Fibroblast of the conjunctiva (primary cell): ENCODE results near the gene ITPRIPL2.

Experiments
- DNase-seq: peaks from one replicate; pipeline ENCODE4 v3.0.0-alpha.2; 2010; ENCODE audit warnings: low read depth

The ITPRIPL2 gene

GRCh38 chr16:19119564-19119963 is 5.8 kb downstream of the ITPRIPL2 start:
- DNase-seq = peak; percentile 50

GRCh38 chr16:19123535-19124178 is 9.9 kb downstream of the ITPRIPL2 start:
- no peak for DNase-seq

- no peak for DNase-seq
Observed at GRCh38 chr16:19126300-19126699, 12.5 kb downstream of the ITPRIPL2 start.

- no peak for DNase-seq
Observed at GRCh38 chr16:19127205-19127604, 13.4 kb downstream of the ITPRIPL2 start.

- DNase-seq = no peak
Observed at GRCh38 chr16:19127674-19128131, 13.9 kb downstream of the ITPRIPL2 start.

- DNase-seq = no peak
Observed at GRCh38 chr16:19128454-19129200, 14.9 kb downstream of the ITPRIPL2 start.

DNA sequence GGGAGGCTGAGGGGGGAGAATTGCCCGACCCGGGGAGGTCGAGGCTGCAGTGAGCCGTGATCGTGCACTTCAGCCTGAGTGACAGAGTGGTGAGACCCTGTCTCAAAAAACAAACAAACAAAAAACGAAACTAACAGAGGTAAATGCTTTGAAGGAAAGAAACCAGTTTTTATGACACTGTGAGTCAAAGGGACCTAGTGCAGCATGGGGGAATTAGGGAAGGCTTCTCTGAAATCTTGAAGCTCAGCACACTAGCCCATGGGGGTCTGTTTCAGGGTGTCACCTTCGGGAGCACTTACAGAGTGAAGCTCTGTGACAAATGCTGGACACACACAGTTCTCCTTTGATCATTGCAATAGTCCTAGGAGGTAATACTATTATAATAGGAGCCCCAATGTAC is 16.6 kb downstream of the ITPRIPL2 start:
- no peak for DNase-seq

DNA sequence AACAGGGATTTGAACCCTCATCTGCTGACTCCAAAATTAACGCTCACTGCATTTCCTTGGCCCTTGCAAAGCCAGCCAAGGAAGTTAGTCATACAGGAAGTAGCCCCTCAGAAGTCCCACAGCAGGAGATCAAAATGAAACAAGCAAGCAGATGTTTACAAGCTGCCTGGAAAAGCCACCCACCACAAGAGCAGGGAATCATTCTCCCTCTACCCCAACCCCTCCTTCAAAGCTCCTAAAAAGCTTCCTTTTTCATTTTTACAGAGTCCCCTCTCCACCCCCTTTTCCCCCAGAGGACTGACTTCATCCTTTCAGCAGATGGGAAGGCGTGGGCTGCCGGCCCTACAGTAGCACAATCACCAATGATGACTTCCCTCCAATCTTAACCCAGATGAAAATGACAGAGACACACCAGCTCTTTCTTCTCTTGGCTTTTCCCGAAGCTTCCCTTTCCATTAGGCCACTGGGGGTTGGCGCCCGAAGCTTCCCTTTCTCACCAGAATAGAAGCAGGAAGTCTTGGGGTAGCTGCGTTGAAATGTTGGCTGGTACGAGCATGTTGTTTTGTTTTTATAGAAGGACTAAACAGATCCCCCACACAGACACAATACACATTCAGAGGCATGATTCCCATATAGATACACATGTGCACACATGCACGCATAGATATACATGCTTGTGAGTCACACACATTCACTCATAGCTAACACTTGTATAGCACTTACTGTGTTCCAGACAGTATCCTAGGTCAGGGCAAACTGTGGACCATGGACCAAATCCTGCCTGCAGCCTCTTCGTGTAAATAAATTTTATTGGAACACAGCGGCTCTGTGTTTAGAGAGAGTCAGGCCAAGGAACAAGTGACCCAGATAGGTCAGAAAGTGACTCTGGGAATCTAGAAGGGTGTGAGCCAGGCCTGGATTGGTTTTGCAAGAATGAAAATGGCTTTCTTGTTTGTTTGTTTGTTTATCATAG is 17.4 kb downstream of the ITPRIPL2 start:
- DNase-seq = peak; percentile 30

DNA sequence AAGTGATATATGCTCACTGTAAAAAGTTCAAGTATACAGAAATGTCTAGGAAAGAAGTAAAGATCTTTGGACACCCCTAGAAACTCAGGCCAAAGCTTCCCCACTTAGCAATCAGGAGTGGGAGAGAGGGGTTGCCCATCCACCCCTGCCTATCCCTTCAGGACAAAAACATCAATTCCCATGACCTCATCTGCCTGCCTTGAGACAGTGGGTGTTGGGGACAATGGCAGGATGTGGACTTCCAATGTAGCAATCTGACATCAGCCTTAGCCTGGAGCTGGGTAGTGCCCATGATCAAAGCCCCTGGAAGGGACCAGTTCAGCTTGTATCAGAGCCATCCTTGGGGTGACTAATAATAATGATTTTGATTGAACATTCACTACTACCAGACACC is 18.1 kb downstream of the ITPRIPL2 start:
- DNase-seq = no peak

DNA sequence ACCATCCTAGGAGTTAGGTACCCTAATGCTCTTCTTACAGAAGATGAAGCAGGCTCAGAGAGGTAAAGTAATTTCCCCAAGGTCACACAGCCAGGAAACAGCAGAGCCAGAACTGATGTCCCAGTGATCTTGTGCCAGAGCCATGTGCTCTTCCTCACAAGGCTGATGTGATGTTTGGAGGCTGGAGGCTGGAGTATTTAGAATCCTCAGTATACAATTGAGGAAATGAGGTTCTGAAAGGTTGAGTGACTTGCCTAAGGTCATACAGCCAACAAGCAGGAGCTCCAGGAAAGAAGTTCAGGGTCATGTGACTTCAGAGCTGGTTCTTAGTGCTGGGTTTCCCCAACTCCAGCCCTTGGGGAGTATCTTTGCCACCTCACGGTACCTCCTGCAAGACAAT is 18.5 kb downstream of the ITPRIPL2 start:
- DNase-seq = no peak

- DNase-seq = no peak
Observed at GRCh38 chr16:19132898-19133297, 19.1 kb downstream of the ITPRIPL2 start.

GRCh38 chr16:19133600-19133999 is 19.8 kb downstream of the ITPRIPL2 start:
- no peak for DNase-seq

DNA sequence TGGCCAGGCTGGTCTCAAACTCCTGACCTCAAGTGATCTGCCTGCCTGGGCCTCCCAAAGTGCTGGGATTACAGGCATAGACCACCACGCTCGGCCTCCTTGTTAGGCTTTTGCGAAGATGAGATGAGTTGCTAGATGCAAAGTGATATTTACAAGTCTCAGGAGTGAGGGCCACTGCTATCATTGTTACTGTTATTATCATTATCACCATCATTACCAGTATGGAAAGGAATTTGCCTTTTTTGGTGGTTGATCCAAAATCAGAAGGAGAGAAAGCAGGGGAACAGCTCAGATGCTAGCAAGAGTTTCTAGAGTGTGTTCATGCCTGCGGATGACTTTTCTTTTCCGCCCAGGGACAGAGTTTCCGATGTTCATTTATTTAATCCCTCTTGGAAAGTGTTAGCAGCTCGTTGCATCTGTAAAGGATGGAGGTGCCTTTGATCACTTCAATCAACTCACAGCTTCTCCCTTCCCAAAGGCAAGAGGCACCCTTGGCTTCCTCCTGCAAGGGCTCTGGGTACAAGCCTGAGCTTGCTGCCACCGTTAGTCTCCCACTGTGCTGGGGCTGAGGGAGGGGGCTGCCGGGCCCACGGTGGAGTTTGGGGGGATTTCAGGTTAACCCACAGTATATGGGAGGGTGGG is 21.6 kb downstream of the ITPRIPL2 start:
- no peak for DNase-seq

DNA sequence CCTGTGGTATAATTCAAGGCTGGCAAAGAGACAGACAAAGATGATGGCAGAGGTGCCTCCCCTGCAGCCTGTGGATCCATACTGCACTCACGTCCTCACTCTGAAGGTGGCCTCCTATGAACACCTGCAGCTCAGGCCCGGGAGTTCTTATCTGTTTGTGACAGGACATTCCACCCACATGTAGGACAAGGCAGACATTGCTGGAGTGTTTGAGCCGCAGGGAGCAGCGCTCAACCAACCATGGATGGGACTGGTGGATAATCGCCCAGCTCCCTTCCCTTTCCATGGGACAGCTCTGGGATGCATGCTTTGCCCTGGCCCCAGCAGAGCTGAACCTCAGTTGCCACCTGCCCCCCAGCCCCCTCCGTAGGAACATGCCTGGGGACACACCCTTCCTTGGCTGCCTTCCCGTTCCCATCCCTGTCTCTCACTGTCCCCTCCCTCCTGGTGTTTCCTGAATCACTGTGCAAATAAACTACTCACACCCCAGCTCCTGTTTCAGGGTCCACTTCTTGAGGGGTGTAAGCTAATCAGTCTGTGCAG is 22.2 kb downstream of the ITPRIPL2 start:
- no peak for DNase-seq

DNA sequence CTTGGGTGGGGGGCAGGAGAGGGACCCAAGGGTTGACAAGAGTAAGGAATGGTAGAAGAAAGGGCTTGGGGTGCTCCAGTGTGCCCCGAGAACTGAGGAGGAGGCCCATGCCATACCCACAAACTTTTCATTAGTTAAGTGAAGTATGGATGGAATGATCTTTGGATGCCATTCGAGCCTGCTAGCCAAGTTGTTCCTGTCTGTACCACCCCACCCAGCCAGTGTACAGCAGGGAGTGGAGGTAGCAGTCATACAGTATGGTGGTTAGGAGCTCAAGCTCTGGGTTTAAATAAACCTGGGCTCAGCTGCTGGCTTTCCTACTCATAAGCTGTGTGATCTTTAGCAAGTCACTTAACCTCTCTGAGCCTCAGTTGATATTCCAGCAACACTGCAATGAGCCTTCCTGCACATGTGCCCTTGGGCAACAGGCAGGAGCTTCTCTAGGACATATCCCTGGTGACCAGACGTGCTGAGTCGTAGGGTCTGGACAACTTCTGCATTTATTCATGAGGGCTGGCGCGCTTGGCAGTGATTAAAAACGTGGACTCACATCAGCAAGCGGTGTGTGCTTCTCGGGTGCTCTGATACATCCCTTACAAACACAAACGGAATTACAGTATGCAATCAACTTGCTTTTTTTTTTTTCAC is 22.9 kb downstream of the ITPRIPL2 start:
- no peak for DNase-seq

DNA sequence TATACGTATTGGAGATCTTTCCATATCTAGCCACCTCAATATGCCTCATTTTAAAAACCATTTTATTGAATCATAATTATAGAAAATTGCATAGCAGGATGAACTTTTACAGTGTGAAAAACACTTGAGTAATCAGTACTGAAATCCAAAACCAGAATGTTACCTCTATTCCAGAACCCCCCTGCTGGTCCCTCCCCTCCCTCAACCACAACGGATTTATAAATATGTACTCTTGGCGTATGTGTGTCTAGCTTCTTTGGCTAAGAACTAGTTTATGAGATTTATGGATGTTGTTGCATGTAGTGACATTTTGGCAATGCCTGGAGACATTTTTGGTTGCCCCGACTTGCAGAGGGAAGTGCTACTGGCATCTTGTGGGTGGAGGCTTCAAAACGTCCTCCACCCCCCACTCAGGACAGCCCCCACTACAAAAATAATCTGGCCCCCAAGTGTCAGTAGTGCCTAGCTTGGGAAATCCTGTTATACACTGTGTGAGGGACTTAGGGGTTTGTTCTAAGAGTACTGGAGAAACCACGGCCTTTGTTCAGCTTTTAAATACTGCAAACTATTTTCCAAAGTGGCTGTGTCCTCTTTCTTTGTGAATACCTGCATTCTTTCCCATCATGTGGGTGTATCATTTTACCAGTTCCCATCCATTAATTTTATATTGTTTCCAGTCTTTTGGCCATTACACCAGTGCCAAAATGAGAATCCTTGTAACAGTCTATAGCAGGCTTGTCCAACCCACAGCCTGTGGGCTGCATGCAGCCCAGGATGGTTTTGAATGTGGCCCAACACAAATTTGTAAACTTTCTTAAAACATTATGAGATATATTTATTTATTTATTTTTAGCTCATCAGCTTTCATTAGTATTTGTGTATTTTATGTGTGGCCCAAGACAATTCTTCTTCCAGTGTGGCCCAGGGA is 23.7 kb downstream of the ITPRIPL2 start:
- DNase-seq = no peak

DNA sequence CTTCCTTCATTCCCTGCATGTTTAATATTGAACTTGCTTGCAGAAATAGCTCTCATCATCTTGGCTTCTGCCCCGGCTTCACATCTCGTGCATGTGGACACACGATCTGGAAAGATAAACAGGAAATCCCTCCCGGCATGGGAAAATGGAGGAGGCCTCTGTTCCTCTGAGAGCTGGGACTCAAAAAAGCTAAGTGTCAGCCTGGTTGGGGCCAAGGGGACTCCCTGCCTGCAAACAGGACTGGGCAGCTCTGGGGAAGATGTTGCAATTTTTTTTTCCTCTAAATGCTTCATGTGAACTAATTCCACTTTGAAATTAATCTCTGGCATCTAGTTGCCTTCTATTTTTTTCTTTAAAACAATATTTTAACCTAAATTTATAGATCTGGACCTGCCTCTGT is 24.8 kb downstream of the ITPRIPL2 start:
- peak; percentile 35 for DNase-seq

DNA sequence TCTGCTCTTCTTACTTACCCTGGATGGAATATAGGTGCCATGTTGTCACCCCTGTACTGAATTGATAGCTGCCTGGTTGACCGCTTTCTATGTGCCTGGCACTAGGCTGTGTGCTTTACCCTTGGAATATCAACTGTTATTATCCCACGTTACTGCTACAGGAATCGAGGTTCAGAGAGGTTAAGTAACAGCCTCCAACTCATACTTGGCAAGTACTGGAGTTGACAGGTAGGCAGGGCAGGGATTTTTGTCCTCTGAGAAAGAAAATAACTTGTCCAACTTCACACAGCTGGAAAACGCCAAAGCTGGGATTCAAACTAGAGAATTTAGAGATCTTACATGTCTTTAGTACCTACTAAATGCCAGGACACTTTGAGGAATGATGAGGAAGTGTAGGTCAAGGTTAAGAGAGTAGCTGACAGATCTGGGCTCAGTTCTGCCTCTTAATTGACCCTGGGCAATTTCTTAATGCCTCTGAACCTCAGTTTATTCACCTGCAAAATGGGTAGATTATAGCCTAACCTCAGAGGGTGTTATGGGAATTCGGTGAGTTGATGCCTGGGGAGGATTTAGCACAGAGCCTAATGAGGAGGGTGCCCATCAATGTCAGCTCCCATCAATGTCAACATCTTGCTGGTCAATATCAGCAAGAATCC is 25.8 kb downstream of the ITPRIPL2 start:
- no peak for DNase-seq

- no peak for DNase-seq
Observed at GRCh38 chr16:19140396-19140795, 26.6 kb downstream of the ITPRIPL2 start.
